PC-9 (cell line): ENCODE measurements around the gene NEUROG1.
A peak's percentile ranks its signal among the peaks of the same experiment; 100 is the strongest.

ENCODE experiments used
- EZH2 ChIP-seq: fragments of 200-600 bp; sonication (generic); IDR thresholded peaks from 2 replicates; pipeline ENCODE4 v1.8.0; 2017; ENCODE audit warnings: antibody characterized with exemption, low read depth
- TF ChIP-seq, protein P1 (sequence below): fragments of 200-600 bp; sonication (generic); conservative IDR thresholded peaks from 2 replicates; pipeline ENCODE4 v1.6.1; 2017; ENCODE audit warnings: mixed run types, antibody characterized with exemption, mild to moderate bottlenecking, moderate library complexity

DNA sequence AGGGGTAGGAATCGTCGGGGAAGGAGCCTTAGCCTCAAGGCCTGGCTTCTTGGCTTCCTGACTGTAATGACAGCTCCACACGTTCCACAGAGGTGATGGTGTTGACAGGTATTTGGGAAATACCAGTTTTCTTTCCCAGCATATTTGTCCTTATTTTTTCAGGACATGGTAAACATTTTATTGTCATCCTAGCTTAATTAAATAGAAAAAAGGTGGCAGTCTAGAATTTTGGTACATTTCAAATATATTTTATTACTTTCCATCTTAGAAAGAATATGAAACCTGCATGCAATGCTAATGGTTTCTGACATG is 34.6 kb upstream of the NEUROG1 start:
- TF ChIP-seq, protein P1, sequence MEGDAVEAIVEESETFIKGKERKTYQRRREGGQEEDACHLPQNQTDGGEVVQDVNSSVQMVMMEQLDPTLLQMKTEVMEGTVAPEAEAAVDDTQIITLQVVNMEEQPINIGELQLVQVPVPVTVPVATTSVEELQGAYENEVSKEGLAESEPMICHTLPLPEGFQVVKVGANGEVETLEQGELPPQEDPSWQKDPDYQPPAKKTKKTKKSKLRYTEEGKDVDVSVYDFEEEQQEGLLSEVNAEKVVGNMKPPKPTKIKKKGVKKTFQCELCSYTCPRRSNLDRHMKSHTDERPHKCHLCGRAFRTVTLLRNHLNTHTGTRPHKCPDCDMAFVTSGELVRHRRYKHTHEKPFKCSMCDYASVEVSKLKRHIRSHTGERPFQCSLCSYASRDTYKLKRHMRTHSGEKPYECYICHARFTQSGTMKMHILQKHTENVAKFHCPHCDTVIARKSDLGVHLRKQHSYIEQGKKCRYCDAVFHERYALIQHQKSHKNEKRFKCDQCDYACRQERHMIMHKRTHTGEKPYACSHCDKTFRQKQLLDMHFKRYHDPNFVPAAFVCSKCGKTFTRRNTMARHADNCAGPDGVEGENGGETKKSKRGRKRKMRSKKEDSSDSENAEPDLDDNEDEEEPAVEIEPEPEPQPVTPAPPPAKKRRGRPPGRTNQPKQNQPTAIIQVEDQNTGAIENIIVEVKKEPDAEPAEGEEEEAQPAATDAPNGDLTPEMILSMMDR = peak; percentile 36; the same call in 1 of the 2 replicates
- TF ChIP-seq EZH2 = no peak
